GM18520 (cell line): Measurements from ENCODE around the gene RBAK.
"Not testable (repeated sequence)": the region's sequence is repeated elsewhere in the genome, so short reads cannot be mapped to it uniquely, and the experiment has no call there.

Source experiments
- ATAC-seq: cut with Tn5 transposase; IDR thresholded peaks from one replicate; pipeline ENCODE4 v1.9.1; 2021; ENCODE audit not compliant: unreplicated experiment

The RBAK gene

GRCh38 chr7:5045558-5046396 lies at the start of gene RBAK:
Gene RBAK, plus strand, starts transcription at chr7:5045860. Its CDS starts 2,217 bp downstream, at chr7:5048077.
- peak; percentile 99 for ATAC-seq

DNA sequence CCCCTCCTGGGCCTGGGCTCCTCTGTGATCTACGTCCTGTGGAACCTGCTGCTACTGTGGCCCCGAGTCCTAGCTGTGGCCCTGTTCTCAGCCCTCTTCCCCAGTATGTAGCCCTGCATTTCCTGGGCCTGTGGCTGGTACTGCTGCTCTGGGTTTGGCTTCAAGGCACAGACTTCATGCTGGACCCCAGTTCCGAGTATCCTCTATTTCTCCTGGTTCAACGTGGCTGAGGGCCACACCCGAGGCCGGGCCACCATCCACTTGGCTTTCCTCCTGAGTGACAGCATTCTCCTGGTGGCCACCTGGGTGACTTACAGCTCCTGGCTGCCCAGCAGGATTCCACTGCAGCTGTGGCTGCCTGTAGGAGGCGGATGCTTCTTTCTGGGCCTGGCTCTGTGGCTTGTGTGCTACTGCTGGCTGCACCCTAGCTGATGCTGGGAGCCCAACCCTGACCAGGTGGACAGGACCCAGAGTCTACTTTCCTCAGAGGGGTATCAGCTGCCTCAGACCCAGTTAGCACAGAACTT lies 48.9 kb upstream of the RBAK start:
- ATAC-seq: no peak

DNA sequence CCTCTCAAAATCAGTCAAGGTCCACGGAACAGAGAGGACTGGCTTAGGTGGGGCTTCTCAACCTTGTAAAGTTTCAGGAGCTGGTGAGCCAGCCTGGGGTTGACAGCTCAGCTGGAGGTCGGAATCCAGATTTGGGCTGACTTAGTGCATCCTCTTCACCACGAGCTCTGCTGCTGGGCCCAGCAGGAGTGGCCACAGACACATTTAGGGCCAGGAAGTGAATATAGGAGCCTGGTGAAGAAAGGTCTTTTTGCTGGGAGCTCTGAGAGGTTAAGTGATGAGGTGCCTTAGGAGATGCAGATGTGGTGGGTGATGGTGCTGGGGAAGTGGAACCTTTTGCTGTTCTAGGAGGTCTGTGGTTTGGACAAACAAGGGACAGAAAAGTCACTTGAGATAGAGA lies 47.4 kb upstream of the RBAK start:
- no peak for ATAC-seq

GRCh38 chr7:4998910-4999309 lies 46.8 kb upstream of the RBAK start:
- ATAC-seq: no peak

- ATAC-seq: no peak
Observed at GRCh38 chr7:4999369-4999950, 46.2 kb upstream of the RBAK start.

DNA sequence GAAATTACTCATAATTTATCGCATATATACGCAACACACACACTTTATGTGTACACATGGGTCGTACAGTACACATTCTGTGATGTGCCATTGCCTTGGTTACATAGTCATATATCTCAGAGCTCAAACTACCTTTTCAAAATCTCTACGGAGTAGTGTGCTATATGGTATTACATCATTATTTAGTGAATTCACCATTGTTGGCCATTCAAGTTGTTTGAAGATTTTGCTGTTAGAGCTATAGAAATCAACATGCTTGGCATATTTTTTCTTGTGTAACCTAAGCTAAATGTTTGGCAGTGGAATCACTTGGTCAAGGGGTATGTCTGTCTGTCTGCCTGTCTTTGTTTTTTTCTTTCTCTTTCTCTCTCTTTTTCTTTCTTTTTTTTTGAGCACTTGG lies 44.7 kb upstream of the RBAK start:
- no peak for ATAC-seq

DNA sequence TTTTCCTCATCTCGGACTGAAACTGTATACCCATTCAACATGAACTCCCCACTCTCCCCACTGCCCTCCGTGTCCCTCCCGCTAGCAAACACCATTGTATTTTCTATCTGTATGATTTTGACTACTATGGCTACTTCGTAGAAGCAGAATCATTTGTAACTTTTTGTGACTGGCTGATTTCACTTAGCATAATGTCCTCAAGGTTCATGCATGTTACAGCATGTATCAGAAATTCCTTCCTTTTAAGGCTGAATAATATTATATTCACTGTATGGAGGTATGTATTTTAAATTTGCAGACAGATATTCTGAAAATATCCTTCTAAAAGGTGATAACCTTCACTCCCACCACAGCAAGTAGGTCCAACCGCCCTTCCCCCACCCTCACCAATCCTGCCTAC lies 43.7 kb upstream of the RBAK start:
- ATAC-seq: no peak

GRCh38 chr7:5005066-5005465 lies 40.6 kb upstream of the RBAK start:
- no peak for ATAC-seq

- ATAC-seq: no peak
Observed at GRCh38 chr7:5012985-5013384, 32.7 kb upstream of the RBAK start.

DNA sequence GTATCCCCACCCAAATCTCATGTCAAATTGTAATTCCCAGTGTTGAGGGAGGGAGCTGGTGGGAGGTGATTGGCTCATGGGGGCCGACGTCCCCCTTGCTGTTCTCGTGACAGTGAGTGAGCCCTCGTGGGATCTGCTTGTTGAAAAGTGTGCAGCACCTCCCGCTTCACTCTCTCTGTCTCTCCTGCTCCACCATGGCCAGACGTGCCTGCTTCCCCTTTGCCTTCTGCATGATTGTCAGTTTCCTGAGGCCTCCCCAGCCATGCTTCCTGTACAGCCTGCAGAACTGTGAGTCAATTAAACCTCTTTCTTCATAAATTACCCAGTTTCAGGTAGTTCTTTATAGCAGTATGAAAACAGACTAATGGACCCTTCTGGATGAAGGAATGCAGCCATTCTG lies 29.7 kb upstream of the RBAK start:
- ATAC-seq: not testable (repeated sequence)

- ATAC-seq: not testable (repeated sequence)
Observed at GRCh38 chr7:5017626-5018025, 28.0 kb upstream of the RBAK start.

- no peak for ATAC-seq
Observed at GRCh38 chr7:5020098-5020497, 25.6 kb upstream of the RBAK start.

GRCh38 chr7:5020976-5021550 lies 24.6 kb upstream of the RBAK start:
- ATAC-seq: not testable (repeated sequence)

DNA sequence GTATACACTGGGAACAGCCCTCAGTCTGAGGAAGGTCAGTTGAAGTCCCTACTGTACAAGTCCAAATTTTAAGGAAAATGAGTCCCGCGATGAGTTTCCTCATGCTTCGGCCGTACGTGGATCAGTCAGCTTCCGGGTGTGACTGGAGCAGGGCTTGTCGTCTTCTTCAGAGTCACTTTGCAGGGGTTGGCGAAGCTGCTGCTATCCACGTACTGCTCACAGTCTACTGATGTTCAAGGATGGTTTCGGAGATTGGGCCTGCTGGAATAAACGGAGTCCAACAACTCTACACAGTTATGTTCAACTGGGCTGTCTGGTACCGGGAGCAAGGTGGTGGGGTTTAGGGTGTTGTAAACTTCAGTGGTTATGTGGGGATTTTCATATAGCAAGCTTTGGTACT lies 22.0 kb upstream of the RBAK start:
- ATAC-seq: not testable (repeated sequence)

- ATAC-seq: not testable (repeated sequence)
Observed at GRCh38 chr7:5027796-5028410, 17.8 kb upstream of the RBAK start.

DNA sequence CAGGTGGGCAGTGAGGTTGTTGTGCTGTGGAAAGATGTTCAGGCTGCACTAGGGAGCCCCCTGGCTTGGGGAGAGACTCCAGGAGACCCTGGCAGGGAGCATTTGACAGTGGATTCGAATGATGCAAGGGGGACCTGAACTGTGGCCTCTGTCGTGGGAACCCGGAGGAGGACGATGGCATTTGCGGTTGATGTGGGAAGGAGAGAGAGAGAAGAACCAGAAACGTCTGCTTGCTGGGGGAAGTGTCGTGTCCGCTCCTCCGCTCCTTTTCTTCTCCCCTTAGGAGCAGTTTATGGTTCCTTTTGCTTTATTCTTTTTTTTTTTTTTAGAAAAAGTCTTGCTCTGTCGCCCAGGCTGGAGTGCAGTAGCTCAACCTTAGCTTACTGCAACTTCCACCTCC lies 12.5 kb upstream of the RBAK start:
- ATAC-seq: not testable (repeated sequence)

DNA sequence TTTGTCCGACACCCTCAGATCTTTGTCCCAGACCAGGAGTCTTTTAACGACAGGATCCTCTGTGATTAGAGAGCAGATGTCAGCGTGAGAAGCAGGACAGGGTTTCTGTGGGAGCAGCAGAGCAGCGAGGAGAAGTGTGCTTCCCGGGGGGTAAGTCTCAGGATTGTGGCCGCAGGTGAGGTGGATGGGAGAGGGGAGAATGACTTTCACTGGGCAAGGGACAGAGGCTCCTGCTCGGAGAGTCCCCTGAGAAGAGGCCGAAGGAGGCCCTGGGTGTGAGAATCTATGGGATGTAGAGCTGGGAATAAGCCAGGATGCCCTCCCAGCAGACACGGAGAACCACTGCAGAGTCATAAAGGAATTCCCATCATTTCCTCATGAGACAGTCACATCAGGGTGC lies 10.4 kb upstream of the RBAK start:
- no peak for ATAC-seq

DNA sequence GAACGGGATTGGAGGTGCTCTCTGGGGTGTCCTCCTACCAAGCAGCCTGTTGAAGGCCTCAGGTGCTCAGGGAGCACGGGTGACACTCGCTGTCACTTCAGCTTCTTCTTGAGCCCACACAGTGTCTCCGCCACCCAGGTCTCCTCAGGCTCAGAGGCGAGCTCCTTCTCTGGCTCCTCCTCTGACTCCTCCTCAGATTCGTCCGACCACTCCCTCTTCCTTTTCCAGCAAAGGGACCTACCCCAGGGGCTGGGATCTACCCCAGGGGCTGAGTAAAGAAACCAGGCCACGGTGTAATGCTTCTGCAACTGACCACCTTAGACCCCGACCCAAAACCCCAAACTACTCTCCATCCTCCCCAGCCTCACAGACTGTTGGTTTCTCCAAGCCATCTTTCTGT lies 9.2 kb upstream of the RBAK start:
- no peak for ATAC-seq

GRCh38 chr7:5041047-5041446 lies 4.6 kb upstream of the RBAK start:
- ATAC-seq: no peak

DNA sequence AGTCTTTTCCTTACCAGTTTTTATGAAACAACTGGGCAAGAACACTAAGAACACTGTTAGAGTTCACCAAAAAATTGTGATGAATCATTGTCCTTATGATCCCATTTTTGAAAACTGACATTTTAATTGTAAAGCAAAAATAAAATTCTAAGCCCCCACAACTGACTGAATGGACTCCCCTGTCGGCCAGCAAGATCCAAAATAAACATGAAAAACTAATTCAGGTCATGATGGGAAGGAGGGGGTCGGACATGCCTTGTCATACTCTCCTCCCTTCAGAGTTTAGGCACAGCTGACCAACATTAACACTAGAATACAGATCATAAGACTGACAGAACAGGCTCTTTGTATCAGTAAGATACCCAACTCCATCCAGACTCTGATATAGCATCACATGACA lies 2.0 kb upstream of the RBAK start:
- no peak for ATAC-seq

GRCh38 chr7:5046397-5046732 lies 705 bp downstream of the RBAK start:
- ATAC-seq: not testable (repeated sequence)

DNA sequence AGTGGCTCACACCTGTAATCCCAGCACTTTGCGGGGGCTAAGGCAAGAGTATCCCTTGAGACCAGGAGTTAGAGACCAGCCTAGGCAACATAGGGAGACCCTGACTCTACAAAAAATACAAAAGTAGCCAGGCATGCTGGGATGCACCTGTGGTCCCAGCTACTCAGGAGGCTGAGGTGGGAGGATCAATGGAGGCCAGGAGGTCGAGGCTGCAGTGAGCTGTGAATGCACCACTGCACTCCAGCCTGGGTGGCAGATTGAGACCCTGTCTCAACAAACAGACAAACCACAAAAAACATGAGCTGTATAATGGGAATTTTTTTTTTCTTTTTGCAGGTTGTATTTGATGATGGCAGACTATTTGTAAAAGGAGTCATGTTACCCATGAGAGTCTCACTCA lies 1.5 kb downstream of the RBAK start:
- not testable (repeated sequence) for ATAC-seq
